Stimulated activated effector memory CD8-positive, alpha-beta T cell treated with anti-CD3 and anti-CD28 coated beads, Interleukin-12 subunit alpha, Interleukin-12 subunit beta, amount 100 ng/mL, for 72 hours (primary cell): Measurements from ENCODE around the gene CHMP6.
"Not testable (repeated sequence)": the region's sequence is repeated elsewhere in the genome, so short reads cannot be mapped to it uniquely, and the experiment has no call there.

Source experiments
- ATAC-seq: fragments of 150-1000 bp; cut with Tn5 transposase; 2 replicates; pipeline ENCODE4 v1.10.0; 2021
- DNase-seq, 2 donors: peaks; one replicate each; pipeline ENCODE4 v3.0.0; 2021 to 2022; ENCODE audit warnings: low spot score in 2 of 2
- H3K27ac Mint-ChIP-seq: one replicate; pipeline ENCODE4 v1.8.0; 2022; ENCODE audit warnings: mild to moderate bottlenecking, mixed read lengths
- H3K36me3 Mint-ChIP-seq: one replicate; pipeline ENCODE4 v1.8.0; 2022; ENCODE audit warnings: mild to moderate bottlenecking, mixed read lengths
- H3K4me1 Mint-ChIP-seq: one replicate; pipeline ENCODE4 v1.8.0; 2022; ENCODE audit warnings: mixed read lengths
- H3K4me3 Mint-ChIP-seq: one replicate; pipeline ENCODE4 v1.8.0; 2022; ENCODE audit warnings: mild to moderate bottlenecking, mixed read lengths
- H3K9me3 Mint-ChIP-seq: one replicate; pipeline ENCODE4 v1.8.0; 2022; ENCODE audit warnings: mixed read lengths

The CHMP6 gene

DNA sequence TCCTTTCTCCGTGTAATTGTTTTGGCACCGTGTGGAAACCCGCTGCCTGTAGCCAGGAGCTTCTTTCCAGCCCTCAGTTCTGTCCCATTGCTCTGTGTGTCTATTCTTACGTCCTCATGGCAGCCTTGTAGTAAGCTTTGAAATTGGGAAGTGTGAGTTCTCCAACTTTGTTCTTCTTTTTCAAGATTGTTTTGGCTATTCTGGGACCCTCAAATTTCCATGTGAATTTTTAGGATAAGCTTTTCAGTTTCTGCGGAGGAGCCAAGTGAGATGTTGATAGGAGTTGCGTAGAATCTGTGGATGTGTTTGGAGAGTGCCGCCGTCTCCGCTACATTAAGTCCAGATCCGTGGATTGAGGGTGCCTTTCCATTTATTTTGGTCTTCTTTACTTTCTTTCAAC, 15.2 kb downstream of the CHMP6 start:
- DNase-seq (no peak), ATAC-seq (no peak)
- peaks cover 5% of the 10 kb centered on the region for H3K36me3 Mint-ChIP-seq
- no peak overlapping the region for H3K27ac Mint-ChIP-seq
- peaks cover 24% of the 10 kb centered on the region for H3K4me1 Mint-ChIP-seq
- no peak overlapping the region for H3K4me3 Mint-ChIP-seq
- peaks cover 7% of the 10 kb centered on the region for H3K9me3 Mint-ChIP-seq

DNA sequence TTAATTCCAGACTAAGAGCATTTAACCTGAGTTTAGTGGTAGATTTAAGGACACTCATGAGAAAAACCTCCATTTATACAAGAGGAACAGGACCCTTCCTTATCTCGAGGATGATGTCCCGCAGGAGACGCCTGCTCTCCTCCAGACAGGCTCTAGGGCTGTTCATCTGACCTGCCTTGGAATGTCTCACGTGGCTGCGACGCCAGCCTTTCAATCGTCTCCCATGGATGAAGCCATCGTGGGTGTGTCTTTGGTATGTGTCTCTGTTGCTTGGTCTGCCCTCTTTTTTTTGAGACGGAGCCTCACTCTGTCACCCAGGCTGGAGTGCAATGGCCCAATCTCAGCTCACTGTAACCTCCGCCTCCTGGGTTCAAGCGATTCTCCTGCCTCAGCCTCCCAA, 16.5 kb downstream of the CHMP6 start:
- H3K9me3 Mint-ChIP-seq: peaks cover 7% of the 10 kb centered on the region
- DNase-seq (no peak), ATAC-seq (no peak)
- peaks cover 5% of the 10 kb centered on the region for H3K36me3 Mint-ChIP-seq
- H3K4me1 Mint-ChIP-seq: peaks cover 13% of the 10 kb centered on the region
- no peak overlapping the region for H3K27ac Mint-ChIP-seq
- no peak overlapping the region for H3K4me3 Mint-ChIP-seq

DNA sequence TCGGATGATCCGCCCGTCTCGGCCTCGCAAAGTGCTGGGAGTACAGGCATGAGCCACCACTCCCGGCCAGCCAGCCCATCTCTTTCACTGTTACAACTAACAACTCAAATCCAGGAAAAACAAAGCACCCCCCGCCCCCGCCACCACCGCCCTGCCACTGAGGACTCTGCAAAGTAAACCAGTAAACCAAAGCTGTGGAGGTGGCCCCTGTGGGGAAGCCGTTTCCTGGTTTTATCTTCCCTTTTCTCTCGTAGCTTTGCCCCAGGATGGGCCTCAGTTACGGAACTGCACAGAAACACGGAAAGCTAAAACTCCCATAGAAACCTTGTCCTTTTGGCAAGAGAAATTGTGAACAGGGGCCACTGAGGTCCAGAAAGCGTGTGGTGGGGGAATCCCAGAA, 17.5 kb downstream of the CHMP6 start:
- no peak overlapping the region for H3K4me3 Mint-ChIP-seq
- H3K27ac Mint-ChIP-seq: no peak overlapping the region
- DNase-seq (no peak), ATAC-seq (no peak)
- peaks cover 7% of the 10 kb centered on the region for H3K9me3 Mint-ChIP-seq
- H3K36me3 Mint-ChIP-seq: peaks cover 5% of the 10 kb centered on the region
- peaks cover 8% of the 10 kb centered on the region for H3K4me1 Mint-ChIP-seq

DNA sequence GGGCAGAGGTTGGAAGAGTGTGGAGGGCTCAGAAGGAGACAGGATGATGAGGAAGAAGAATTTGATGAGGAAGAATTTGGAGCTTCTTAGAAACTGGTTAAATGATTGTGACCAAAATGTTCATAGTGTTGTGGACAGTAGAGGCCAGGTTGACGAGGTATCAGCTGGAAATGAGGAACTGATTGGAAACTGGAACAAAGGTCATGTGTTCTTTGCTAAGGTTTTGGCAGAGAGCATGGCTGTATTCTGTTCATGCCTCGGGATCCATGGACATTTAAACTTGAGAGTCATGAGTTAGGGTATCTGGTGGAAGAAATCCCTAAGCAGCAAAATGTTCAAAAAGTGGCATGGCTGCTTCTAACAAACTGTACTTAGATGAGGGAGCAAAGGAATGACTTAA, 19.3 kb downstream of the CHMP6 start:
- Mint-ChIP-seq H3K4me3 (no peak overlapping the region), H3K4me1 (no peaks in the 10 kb centered on the region), H3K36me3 (no peaks in the 10 kb centered on the region), H3K9me3 (peaks cover 7% of the 10 kb centered on the region), H3K27ac (no peak overlapping the region)
- no peak for DNase-seq
- no peak for ATAC-seq

DNA sequence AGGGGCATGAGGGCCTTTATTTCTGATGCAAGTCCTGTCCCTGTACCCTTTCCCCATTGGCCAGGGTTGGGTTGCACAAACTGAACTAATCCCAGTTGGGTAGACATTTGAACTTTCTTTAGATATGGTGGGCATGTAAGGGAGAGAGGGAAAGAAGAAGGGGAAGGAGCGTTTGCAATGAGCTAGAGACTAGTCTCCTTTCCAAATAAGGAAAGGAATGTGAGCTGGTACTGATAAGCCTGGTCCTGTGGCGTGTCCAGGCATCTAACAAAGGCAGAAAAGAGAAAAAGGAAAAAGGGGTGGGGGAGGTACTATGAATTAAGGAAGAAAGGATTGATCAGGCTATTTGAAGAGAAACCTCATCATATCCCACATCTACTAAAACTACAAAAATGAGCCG, 20.3 kb downstream of the CHMP6 start:
- no peak overlapping the region for H3K27ac Mint-ChIP-seq

DNA sequence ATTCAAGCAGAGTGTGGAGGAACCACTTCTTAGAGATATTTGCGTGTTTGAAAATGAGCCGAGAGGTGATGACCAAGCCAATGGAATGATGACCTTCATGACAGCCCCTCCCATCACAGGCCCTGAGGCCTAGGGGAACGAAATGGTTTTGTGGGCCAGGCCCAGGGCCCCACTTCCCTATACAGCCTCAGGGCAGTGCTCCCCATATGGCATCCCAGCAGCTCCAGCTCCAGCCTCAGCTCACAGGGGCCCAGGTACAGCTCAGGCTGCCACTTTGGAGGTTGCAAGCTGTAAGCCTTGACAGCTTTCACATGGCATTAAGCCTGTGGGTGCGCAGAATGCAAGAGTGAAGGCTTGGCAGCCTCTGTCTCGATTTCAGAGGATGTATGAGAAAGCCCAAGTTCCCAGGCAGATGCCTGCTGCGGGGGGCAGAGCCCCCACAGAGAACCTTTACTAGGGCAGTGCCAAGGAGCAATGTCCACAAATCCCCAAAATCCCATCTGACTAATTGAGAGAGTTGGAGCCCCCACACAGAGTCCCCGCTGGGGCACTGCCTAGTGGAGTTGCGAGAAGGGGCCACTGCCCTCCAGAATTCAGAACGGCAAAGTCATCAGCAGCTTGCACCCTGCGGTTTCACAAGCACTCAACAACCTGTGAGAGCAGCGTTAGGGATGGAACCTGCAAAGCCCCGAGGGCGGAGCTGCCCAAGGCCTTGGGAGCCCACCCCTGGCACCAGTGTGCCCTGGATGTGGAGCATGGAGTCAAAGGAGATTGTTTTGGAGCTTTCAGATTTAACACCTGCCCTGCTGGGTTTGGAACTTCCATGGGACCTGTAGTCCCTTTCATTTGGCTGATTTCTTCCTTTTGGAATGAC, 21.2 kb downstream of the CHMP6 start:
- DNase-seq (no peak), ATAC-seq (no peak)
- H3K4me3 Mint-ChIP-seq: no peak overlapping the region
- no peak overlapping the region for H3K27ac Mint-ChIP-seq
- peaks cover 7% of the 10 kb centered on the region for H3K9me3 Mint-ChIP-seq
- peaks cover 2% of the 10 kb centered on the region for H3K4me1 Mint-ChIP-seq
- no peaks in the 10 kb centered on the region for H3K36me3 Mint-ChIP-seq

More for the DNA sequence above, 20.3 kb downstream of the CHMP6 start:
- Mint-ChIP-seq H3K9me3 (peaks cover 7% of the 10 kb centered on the region), H3K36me3 (no peaks in the 10 kb centered on the region), H3K4me1 (no peaks in the 10 kb centered on the region), H3K4me3 (no peak overlapping the region)
- DNase-seq (no peak), ATAC-seq (no peak)

DNA sequence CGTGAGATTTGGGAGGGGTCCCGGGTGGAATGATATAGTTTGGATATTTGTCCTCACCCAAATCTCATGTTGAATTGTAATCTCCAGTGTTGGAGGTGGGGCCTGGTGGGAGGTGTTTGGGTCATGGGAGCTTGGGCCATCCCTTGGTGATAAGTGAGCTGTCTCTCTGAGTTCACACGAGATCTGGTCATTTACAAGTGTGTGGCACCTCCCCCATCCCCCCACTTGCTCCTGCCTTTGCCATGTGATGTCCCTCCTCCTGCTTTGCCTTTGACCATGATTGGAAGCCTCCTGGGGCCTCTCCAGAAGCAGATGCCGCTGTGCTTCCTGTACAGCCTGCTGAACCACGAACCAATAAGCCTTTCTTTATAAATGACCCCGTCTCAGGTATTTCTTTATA, 22.0 kb downstream of the CHMP6 start:
- no peaks in the 10 kb centered on the region for H3K36me3 Mint-ChIP-seq
- DNase-seq (no peak), ATAC-seq (no peak)
- H3K4me1 Mint-ChIP-seq: peaks cover 11% of the 10 kb centered on the region
- peaks cover 7% of the 10 kb centered on the region for H3K9me3 Mint-ChIP-seq
- H3K27ac Mint-ChIP-seq: no peak overlapping the region
- H3K4me3 Mint-ChIP-seq: no peak overlapping the region

DNA sequence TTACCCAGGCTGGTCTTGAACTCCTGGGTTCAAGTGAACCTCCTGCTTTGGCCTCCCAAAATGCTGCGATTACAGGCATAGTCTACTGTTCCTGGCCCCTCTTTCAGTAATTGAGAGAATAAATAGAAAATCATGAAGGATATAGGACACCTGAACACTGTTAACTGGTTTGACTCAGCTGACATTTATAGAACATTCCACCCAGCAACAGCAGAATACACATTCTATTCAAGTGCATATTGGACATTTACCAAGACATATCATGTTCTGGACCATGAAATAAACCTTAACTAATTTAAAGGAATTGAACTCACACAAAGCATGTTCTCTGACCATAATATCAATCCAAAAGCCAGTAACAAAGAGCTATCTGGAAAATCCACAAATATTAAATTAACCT, 23.5 kb downstream of the CHMP6 start:
- no peak for DNase-seq
- ATAC-seq: no peak
- Mint-ChIP-seq H3K4me3 (no peak overlapping the region), H3K27ac (no peak overlapping the region), H3K36me3 (no peaks in the 10 kb centered on the region), H3K9me3 (peaks cover 7% of the 10 kb centered on the region), H3K4me1 (peaks cover 12% of the 10 kb centered on the region)

DNA sequence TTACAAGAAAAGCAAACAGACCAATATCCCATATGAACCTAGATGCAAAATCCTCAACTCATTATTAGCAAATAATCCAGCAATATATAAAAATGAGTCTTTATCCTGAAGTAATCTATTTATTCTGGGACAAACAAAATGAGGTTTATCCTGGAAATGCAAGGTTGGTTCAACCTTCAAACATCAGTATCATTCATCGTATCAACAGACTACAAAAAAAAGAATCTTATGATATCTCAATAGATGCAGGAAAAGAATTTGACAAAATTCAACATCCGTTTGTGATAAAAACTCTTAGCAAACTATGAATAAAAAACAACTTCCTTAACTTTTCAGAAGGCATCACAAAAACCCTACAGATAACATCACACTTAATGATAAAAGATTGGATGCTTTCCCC, 24.9 kb downstream of the CHMP6 start:
- Mint-ChIP-seq H3K4me1 (peaks cover 12% of the 10 kb centered on the region), H3K9me3 (no peaks in the 10 kb centered on the region), H3K4me3 (no peak overlapping the region), H3K36me3 (no peaks in the 10 kb centered on the region), H3K27ac (no peak overlapping the region)
- ATAC-seq: no peak
- DNase-seq: no peak

DNA sequence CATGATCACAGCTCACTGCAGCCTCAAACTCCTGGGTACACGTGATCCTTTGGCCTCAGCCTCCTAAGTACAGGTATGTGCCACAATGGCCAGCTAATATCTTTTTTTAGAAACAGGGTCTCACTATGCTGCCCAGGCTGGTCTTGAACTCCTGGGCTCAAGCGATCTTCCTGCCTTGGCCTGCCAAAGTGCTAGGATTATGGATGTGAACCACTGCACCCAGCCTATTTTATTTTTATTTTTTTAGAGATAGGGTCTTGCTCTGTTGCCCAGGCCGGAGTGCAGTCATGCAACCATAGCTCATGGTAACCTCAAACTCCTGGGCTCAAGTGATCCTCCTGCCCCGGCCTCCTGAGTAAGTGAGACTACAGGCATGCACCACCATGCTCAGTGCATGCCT, 25.7 kb downstream of the CHMP6 start:
- not testable (repeated sequence) for H3K9me3 Mint-ChIP-seq, ATAC-seq, H3K36me3 Mint-ChIP-seq, DNase-seq
- peak overlapping the region; percentile 66 for H3K4me3 Mint-ChIP-seq
- H3K27ac Mint-ChIP-seq: peak overlapping the region; percentile 91
- H3K4me1 Mint-ChIP-seq: peaks cover 12% of the 10 kb centered on the region

DNA sequence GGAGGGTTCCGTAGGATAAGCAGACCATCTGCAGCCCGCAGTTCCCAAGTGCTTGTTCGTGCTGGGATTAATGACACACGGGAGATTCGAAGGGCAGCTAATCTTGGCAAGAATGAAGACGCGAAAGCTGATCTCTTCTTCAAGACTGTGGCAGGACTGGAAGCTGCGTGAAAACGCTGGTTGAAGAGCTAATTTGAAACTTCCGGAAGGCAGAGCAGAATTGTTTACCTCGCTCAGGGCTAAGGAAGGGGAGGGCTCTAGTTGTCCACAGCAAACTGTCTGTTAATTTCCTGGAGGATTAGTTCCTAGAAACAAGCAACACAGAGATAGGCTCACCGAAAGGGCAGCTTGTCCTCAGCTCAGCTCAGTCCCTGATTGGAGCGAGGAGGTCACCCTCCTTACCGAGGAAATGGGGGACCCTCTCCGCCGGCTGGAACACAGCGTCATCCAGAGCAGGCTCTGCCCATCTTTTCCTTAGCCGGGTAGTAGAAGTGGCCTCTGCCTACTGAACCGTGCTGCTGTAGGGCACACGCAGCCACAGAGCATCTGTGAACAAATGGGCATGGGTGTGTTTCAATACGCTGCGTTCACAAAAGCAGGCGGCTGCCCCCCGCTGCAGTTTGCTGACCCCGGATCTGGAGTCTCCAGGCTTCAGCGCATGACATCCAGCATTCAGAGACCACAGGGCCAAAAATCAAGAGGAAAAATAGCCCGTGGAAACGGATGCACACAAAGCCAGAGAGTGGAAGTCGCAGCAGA, 26.6 kb downstream of the CHMP6 start:
- H3K27ac Mint-ChIP-seq: peak overlapping the region; percentile 91
- H3K36me3 Mint-ChIP-seq: no peaks in the 10 kb centered on the region
- H3K4me1 Mint-ChIP-seq: peaks cover 12% of the 10 kb centered on the region
- H3K4me3 Mint-ChIP-seq: peak overlapping the region; percentile 66
- DNase-seq: no peak
- peak; percentile 79 for ATAC-seq
- H3K9me3 Mint-ChIP-seq: no peaks in the 10 kb centered on the region

DNA sequence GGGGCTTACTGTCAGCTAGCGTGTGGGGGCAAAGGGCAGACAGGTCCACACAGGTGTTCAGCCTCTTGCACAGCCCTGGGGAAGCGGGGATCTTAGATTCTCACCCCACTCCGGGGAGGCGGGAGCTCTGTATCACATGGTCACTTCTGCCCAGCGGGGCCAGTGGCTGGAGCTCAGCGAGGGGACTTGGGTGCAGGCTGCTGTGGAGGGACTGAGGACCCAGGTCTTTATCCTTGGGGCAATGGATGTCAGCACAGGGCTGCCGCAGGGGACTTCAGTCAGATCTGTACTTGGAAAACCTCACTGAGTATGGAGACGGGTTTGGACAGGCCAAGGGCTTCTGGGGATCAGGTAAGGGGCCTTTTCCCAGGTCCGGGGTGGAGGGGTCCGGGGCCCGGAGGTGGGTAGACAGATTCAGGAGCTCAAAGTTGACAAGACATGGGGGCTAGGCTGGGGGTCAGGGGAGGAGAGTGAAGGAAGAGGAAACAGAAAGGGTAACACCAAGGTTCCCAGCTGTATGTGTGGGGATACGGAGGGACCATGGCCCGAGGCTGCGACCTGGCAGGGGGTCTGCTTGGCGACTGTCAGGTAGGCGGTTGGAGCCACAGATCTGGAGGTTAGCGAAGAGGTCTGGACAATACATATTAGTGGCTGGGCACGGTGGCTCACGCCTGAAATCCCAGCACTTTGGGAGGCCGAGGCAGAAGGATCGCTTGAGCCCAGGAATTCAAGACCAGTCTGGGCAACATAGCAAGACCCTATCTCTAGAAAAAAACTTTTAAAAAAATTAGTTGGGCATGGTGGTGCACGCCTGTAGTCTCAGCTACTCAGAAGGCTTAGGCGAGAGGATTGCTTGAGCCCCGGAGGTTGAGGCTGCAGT, 28.2 kb downstream of the CHMP6 start:
- no peak for DNase-seq
- H3K9me3 Mint-ChIP-seq: no peaks in the 10 kb centered on the region
- H3K4me3 Mint-ChIP-seq: no peak overlapping the region
- peaks cover 19% of the 10 kb centered on the region for H3K4me1 Mint-ChIP-seq
- H3K27ac Mint-ChIP-seq: peak overlapping the region; percentile 91
- H3K36me3 Mint-ChIP-seq: no peaks in the 10 kb centered on the region
- no peak for ATAC-seq

DNA sequence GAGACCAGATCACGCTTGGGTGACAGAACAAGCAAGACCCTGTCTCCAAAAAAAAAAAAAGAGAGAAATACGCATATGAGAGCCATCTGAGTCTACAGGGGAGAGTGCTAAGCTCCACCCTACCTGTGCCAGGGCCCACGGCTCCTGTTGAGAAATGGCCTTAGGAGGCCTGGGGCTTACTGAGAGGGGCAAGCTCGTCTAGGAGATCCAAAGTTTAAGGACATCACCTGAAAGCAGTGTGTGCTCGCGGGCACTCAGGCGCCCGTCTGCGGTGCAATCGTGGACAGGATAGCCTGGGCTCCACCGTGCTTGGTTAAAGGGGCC, 28.8 kb downstream of the CHMP6 start:
- ATAC-seq: no peak
- no peaks in the 10 kb centered on the region for H3K9me3 Mint-ChIP-seq
- no peak overlapping the region for H3K4me3 Mint-ChIP-seq

DNA sequence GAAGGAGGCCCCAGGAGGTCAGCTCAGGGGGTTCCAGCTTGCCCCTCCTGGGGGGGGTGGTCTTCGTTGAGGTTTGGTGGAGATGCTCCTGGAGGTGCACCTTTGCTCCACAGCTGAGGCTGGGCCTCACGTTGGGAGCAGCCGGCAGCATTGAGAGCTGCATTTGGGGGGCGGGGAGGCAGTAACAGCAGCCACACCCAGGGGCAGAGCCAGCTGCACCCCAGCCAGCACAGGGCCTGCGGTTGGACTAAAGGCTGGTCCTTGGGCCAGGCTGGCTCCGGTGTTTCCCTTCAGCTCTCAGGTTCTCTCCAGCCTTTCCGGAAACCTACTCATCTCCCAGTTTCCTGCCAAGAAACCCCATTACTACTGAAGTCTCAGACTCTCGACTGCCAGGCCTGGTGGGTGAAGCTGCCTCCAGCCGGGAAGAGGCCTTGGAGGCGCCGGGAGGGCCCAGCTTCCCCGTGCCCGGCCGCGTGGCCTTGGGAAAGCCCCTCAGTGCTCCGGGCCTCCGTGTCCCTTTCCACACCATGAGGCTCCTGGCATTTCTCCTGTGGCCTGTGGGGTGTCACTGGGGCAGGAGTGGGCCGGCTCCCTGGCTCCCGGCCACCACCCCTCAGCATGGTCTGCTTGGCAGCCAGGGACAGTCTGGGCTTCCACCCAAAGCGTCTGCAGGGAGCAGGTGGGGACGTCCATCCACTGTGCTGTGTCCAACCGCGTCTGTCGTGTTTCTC, 29.3 kb downstream of the CHMP6 start:
- DNase-seq: no peak
- ATAC-seq: no peak
- no peaks in the 10 kb centered on the region for H3K36me3 Mint-ChIP-seq
- H3K4me3 Mint-ChIP-seq: no peak overlapping the region
- H3K9me3 Mint-ChIP-seq: no peaks in the 10 kb centered on the region
- H3K27ac Mint-ChIP-seq: no peak overlapping the region
- peaks cover 19% of the 10 kb centered on the region for H3K4me1 Mint-ChIP-seq

More for the DNA sequence above, 28.8 kb downstream of the CHMP6 start:
- no peak for DNase-seq
- no peaks in the 10 kb centered on the region for H3K36me3 Mint-ChIP-seq
- peaks cover 19% of the 10 kb centered on the region for H3K4me1 Mint-ChIP-seq
- H3K27ac Mint-ChIP-seq: peak overlapping the region; percentile 26
